Memory B cell (primary cell): ENCODE results near the gene CENPM.

Experiments
- ATAC-seq: fragments of 150-1000 bp; cut with Tn5 transposase; 2 replicates; pipeline ENCODE4 v1.10.0; 2021; ENCODE audit warnings: low read depth, mild to moderate bottlenecking, moderate library complexity
- DNase-seq, 2 donors: peaks; one replicate each; pipeline ENCODE4 v3.0.0; 2022; ENCODE audit warnings: low spot score in 2 of 2
- H3K27ac Mint-ChIP-seq: one replicate; pipeline ENCODE4 v1.8.0; 2022; ENCODE audit warnings: mild to moderate bottlenecking, moderate library complexity, mixed read lengths
- H3K27me3 Mint-ChIP-seq: one replicate; pipeline ENCODE4 v1.8.0; 2022; ENCODE audit warnings: mixed read lengths
- H3K36me3 Mint-ChIP-seq: one replicate; pipeline ENCODE4 v1.8.0; 2022; ENCODE audit warnings: mild to moderate bottlenecking, mixed read lengths
- H3K4me1 Mint-ChIP-seq: one replicate; pipeline ENCODE4 v1.8.0; 2022; ENCODE audit warnings: mixed read lengths
- H3K4me3 Mint-ChIP-seq: one replicate; pipeline ENCODE4 v1.8.0; 2022; ENCODE audit warnings: mild to moderate bottlenecking, moderate library complexity, mixed read lengths
- H3K9me3 Mint-ChIP-seq: one replicate; pipeline ENCODE4 v1.8.0; 2022; ENCODE audit warnings: mixed read lengths

CENPM gene

DNA sequence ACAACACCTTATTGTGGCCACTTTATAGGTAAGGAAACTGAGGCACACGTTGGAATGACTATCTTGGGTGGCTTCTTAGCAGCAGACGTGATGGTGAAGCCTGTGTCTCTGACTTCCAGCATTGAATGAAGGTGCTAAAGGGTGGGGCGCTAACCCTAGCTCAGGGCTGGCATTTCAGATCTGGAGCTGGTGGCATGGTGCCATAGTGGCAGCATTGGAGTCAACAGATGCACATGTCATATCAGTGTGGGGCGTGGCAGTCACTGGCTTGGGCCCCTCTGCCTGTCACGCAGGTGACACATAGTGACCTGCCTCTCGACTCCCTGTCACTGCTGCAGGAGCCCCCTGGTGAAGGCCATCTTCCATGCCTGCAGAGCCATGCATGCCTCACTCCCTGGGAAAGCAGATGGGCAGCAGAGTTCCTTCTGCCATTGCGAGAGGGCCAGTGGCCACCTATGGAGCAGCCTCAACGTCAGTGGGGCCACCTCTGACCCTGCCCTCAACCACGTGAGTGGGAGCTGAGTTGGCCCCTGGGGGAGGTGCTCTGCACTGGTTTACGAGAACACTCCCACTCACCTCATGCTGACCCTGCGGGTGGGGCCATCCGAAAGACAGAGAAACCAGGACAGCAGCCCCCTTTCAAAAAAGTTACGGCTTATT lies 46.8 kb downstream of the CENPM start:
- H3K4me3 Mint-ChIP-seq, result no peak overlapping the region
- no peaks in the 10 kb centered on the region for H3K9me3 Mint-ChIP-seq
- no peaks in the 10 kb centered on the region for H3K4me1 Mint-ChIP-seq
- no peak for ATAC-seq
- H3K27ac Mint-ChIP-seq, result no peak overlapping the region
- H3K27me3 Mint-ChIP-seq, result no peaks in the 10 kb centered on the region
- H3K36me3 Mint-ChIP-seq, result peaks cover 17% of the 10 kb centered on the region
- no peak for DNase-seq

DNA sequence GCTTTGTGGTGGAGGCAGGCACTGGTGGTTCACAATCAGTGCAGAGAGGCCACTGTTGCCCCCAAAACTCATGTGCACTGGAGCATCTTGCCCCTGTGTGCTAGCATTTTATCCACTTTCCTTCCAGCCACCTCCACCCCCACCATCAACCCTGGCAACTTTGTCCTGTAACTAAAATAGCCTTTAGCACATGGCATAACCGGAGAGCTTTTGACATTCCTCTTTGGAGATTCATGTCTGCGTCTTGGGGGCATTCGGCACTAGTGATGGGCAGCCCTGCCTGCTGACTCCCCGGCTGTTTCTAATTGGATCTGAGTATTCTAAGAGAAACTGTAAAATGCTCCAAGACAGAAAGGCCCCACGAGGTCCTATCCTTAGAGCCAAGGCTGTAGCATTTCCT lies 47.8 kb downstream of the CENPM start:
- Mint-ChIP-seq H3K4me1 (no peaks in the 10 kb centered on the region), H3K4me3 (no peak overlapping the region), H3K9me3 (no peaks in the 10 kb centered on the region), H3K27ac (no peak overlapping the region), H3K27me3 (no peaks in the 10 kb centered on the region), H3K36me3 (peaks cover 15% of the 10 kb centered on the region)
- DNase-seq, result no peak
- ATAC-seq, result no peak

DNA sequence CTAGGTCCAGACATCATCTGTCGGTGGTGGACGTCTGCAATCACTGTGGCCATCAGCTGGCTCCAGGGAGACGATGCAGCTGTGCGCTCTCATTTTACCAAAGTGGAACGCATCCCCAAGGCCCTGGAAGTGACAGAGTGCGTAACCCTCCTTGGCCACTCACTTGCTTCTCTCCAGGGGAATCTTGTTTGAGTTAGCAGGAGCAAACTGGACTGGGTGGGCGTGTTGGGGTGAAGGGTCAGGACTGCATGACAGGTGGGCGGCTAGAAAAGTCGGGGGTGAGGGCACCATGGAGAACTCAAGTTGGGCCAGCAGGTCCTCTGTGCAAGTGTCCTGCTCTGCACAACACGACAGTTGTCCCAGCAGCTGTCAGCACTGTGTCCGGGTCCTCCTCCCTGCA lies 48.3 kb downstream of the CENPM start:
- no peak overlapping the region for H3K4me3 Mint-ChIP-seq

GRCh38 chr22:41893591-41894375 lies 53.2 kb downstream of the CENPM start:
- no peaks in the 10 kb centered on the region for H3K27me3 Mint-ChIP-seq
- no peak for ATAC-seq

More for the DNA sequence above, 48.3 kb downstream of the CENPM start:
- no peaks in the 10 kb centered on the region for H3K27me3 Mint-ChIP-seq
- H3K36me3 Mint-ChIP-seq, result peaks cover 14% of the 10 kb centered on the region
- ATAC-seq, result no peak
- H3K9me3 Mint-ChIP-seq, result no peaks in the 10 kb centered on the region
- H3K27ac Mint-ChIP-seq, result no peak overlapping the region
- no peak for DNase-seq
- no peaks in the 10 kb centered on the region for H3K4me1 Mint-ChIP-seq

GRCh38 chr22:41892721-41893120 lies 54.2 kb downstream of the CENPM start:
- H3K36me3 Mint-ChIP-seq, result peaks cover 28% of the 10 kb centered on the region
- no peaks in the 10 kb centered on the region for H3K9me3 Mint-ChIP-seq
- H3K27me3 Mint-ChIP-seq, result no peaks in the 10 kb centered on the region
- DNase-seq, result no peak
- peak overlapping the region; percentile 82 for H3K27ac Mint-ChIP-seq
- no peak for ATAC-seq
- H3K4me1 Mint-ChIP-seq, result peaks cover 12% of the 10 kb centered on the region
- no peak overlapping the region for H3K4me3 Mint-ChIP-seq

More at GRCh38 chr22:41893591-41894375, 53.2 kb downstream of the CENPM start:
- Mint-ChIP-seq H3K4me3 (no peak overlapping the region), H3K27ac (no peak overlapping the region), H3K36me3 (peaks cover 26% of the 10 kb centered on the region), H3K9me3 (no peaks in the 10 kb centered on the region), H3K4me1 (peaks cover 2% of the 10 kb centered on the region)
- no peak for DNase-seq

DNA sequence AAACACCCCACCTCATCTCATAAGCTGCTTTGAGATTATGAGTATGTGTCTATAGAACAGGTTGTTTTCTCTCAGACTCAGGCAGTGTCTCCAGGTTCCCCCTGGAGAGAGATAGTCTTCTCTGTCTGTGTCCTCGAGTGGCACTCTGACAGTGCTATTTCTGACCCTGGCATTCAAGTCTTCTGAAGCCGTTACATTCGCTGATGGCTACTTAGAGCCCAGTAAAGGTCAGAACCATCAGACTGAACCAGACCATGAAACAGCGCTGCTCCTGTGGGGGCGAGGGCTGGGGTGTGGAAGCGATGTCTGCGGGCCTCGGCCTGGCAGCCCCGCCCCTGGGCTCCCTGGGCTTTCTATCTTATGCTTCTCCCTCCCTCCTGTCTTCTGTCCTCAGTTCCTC lies 55.5 kb downstream of the CENPM start:
- no peak overlapping the region for H3K4me3 Mint-ChIP-seq
- H3K27ac Mint-ChIP-seq, result peak overlapping the region; percentile 69
- no peaks in the 10 kb centered on the region for H3K9me3 Mint-ChIP-seq
- no peaks in the 10 kb centered on the region for H3K27me3 Mint-ChIP-seq
- no peak for ATAC-seq
- no peak for DNase-seq
- peaks cover 22% of the 10 kb centered on the region for H3K4me1 Mint-ChIP-seq
- peaks cover 35% of the 10 kb centered on the region for H3K36me3 Mint-ChIP-seq
